HG02938 (cell line): Measurements from ENCODE around the gene CELF4.

Experiments
- ATAC-seq: cut with Tn5 transposase; IDR thresholded peaks from one replicate; pipeline ENCODE4 v1.9.1; 2021; ENCODE audit warnings: mild to moderate bottlenecking, moderate library complexity; ENCODE audit not compliant: unreplicated experiment

Gene CELF4

GRCh38 chr18:37447962-37448888 is 117.4 kb downstream of the CELF4 start:
- no peak for ATAC-seq

DNA sequence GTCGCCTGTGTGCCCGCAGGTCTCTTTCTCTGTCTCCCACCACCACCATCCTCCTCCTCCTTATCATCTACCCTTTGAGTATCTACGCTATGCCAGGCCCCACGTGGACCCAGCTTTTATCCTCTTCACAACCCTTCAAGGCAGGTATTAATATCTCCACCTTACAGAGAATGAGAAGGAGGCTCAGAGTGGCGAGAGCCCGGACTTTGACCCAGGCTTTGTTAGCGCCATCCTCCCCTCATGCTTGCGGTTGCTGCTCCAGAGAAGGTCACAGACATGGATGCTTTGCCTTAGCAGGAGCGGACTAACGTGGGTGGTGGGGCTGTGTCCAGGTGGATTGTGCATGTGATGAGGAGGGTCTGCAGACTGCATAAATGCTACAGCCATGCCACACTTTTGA is 119.8 kb downstream of the CELF4 start:
- ATAC-seq: no peak

GRCh38 chr18:37445368-37445767 is 120.2 kb downstream of the CELF4 start:
- ATAC-seq: no peak

DNA sequence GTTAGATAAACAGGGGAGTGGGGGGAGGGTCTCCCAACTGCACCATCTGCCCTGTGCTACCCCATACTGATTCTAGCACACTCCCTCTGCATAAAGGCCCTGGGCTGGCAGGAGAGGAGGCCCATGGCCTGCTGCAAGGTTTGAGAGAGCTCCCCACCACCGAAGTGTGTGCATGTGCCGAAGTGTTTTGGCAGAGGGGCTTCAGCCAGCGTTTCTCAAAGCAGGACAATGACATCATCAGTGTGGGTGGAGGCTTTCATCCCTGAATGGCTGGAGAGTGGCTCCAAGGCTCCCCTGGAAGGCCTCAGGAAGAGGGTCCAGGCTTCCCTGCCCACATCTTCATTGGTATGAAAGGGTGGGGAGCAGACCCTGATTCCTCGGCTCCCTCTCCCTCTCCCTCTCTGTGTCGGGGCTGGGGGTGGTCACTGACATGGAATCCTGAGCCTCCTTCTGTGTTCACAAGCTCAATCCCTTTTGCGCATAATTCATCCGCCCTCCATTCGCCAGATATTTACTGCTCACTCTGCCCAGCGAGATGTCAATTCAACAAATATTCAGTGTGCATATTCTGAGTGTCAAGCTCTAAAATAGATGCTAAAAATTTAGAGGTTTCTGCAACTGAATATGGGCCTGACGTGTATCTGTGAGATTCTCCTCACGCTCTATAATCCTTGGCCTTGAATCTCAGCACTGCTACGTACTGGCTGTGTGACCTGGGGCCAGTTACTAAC is 122.1 kb downstream of the CELF4 start:
- ATAC-seq: no peak

DNA sequence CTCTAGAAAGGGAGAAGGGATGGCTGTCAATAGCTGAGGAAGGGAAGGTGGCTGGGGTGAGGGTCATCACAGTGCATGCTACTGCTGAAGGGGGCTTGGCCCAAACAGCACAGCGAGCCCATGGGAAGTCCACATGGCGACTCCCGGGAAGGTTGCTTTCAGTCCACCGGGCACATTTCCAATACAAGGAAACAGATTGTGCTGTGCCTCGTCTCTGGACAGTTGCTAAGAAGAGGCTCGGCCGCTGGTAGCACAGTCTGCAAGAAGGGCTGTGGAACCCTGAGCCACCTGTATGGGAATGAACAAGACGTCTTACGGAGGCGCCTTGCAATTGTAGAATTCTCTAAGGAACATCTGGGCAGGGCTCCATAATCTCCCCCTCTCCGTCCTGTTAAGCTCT is 123.1 kb downstream of the CELF4 start:
- no peak for ATAC-seq

DNA sequence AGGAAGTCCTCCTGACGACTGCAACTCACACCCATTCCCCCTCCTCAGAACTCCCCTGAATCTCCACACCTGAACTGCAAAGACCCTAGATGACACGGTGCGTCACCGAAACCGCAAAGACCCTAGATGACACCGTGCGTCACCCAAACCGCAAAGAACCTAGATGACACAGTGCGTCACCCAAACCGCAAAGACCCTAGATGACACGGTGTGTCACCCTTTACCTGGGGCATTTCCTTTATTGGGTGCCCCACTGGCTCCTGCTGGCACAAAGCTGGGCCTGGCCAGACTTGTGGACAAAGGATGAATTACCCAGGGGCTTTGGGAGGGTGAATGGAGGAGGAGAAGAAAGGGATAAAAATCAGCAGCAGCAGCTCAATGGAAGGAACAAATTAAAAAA is 123.8 kb downstream of the CELF4 start:
- no peak for ATAC-seq

GRCh38 chr18:37440206-37440605 is 125.4 kb downstream of the CELF4 start:
- no peak for ATAC-seq

DNA sequence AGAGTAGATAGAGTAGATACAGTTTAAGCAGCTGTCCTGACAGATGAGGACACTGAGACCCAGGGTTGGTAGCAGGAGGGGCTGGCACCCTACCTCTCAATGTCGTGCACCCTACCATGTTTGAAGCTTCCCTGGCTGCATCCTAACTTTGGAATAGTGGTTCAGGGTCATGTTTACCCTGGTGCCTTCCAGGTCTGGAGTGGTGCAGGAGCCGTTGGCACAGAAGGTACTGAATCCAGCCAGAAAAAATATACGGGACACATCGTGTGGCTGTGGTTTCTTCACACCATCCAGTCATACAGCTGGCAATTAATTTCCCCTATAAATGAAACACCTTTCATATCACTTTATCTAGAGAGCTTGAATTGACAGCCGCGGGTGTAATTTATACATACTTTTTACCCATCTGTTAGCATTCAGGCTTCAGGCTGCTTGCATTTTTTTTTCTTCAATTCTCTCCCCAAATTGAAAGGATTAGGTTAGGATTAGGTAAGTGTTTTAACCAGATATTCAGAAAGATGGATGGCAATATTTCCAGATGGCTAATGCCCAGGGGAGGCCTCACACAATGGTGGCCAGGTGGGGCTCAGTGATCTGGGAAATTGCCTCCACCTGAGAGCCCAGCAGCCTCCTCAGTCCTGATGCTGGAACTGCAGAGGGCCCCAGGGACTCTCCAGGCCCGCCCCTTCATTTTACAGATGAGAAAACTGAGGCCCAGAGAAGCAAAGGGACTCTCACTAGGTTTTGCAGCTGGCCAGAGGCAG is 127.0 kb downstream of the CELF4 start:
- ATAC-seq: no peak

DNA sequence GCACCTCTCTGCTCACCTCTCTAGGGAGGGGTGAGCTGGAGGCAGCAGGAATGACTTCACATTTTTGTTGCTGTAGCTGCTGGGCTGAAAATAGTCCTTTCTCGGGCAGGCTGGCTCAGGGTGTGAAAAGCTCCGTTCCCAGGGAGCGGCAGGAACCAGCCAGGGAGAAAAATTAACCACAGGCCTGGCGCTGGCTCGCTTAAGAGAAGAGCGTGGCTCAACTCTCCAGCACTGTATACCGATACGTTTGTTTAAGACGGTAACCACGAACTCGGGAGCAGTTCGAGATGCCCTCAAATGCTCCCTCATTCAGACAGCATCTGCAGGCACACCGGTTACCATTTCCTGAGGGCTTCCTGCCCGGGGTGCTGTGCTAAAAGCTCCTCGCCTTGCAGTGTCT is 129.6 kb downstream of the CELF4 start:
- ATAC-seq: no peak

GRCh38 chr18:37435150-37435867 is 130.3 kb downstream of the CELF4 start:
- ATAC-seq: no peak

- ATAC-seq: no peak
Observed at GRCh38 chr18:37434161-37434860, 131.3 kb downstream of the CELF4 start.

GRCh38 chr18:37432436-37433195 is 133.0 kb downstream of the CELF4 start:
- no peak for ATAC-seq

- no peak for ATAC-seq
Observed at GRCh38 chr18:37430357-37431076, 135.1 kb downstream of the CELF4 start.

DNA sequence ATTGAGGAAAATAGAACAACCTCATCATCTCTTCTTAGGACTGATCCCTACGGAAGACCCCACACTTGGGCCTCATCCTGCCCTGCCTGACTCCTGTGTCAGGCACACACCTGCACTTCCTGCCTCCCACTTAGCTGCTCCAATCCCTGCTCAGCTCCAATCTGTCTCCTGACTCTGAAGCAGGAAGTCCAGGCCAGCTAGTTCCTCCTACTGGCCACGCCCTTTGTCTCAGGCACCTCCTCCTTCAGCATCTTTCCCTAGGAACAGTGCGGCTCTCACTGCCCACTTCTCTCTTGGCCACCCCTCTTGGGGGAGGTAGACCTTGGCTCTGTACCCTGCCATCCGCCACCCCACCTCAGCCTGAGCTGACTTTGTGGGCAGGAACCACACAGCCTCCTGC is 135.8 kb downstream of the CELF4 start:
- ATAC-seq: no peak

DNA sequence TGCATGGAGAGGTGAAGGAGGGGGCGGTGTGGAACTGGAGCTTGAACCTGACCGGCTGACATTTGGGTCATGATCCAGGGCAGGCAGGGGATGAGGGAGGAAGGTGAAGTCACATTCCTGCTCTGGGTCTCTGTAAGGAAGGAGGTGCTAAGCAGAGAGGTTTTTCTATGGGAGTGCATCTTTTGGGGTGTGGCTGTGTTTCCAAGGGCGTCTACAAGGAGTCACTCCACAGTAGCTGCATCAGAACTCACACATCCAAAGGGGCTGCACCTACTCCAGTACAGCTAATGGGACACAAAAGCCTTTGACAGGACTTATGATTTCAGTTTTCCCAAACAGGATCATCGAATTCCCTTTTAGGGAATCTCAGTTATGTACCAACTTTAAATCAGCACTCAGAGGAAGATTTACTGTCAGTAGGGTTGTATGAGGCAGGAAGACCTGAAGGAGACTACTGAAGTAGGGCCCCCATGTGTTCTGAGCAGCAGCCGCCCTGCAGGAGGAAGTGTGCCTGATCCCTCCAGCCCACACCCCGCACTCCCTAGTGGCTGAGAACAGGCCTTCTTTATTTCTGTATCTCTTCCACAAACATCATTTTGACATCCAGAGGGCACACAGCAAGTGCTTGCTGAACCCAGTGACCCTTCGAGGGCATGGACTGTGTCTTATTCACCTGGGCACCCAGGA is 137.2 kb downstream of the CELF4 start:
- ATAC-seq: no peak

DNA sequence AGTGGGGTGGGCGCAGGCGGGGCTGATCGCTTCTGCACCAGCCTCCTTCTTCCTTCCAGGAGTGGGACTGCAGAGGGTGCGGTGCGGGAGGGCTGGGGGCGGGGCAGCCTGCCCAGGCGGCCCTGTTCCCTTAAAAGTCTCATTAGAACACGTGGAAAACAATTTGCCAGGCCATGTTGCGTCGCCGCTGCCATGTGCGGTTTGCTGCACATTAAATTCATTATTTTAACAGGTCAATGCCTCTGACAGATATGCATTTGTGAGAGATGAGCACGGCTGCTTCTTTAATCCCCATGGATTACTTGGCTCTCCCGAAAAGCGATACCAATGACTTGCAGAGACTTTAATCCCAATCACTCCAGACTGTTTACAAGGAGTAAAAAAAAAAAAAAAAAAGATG is 139.0 kb downstream of the CELF4 start:
- no peak for ATAC-seq

DNA sequence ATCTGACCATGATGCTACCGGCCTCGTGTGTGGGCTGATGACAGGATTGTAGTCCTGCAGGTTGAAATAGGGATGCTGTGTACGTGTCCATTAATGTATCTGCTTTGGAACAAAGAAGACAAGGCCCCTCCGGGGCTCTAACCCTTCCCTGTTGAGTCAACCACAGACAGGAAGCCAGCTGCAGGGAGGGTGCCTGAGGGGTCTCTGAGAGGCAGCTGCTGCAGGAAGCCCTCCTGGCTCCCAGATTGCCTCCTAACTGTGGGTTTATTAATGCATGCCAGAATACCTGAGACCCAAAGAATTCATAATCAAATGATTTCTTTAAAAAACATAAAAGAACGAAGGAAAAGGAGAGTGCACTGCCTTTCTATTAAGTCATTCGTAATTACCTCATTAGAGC is 140.4 kb downstream of the CELF4 start:
- no peak for ATAC-seq

DNA sequence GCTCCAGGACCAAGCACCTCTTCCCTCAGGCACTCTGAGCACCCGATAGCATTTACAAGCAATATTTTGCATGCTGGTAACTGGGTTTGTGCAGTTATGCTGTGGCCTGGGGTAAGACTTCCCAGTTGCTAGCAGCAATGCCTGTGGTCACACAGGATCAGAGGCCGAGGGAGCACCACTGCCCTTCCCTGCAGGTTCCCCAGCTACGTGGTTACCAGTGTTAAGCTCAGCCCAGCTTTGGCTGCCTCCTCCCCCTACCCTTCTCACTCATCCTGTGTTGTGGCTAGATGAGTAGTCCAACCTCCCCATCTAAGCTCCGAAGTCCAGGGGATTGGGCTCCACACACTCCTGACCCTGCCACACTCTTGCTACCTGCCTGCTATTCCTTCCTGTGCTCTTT is 141.1 kb downstream of the CELF4 start:
- no peak for ATAC-seq
